Measurements from ENCODE around the gene KCNK13. TPM values are rescaled to one million over a fixed set of nuclear protein-coding genes. Genes with fewer than 3 reads are reported as not detected.
"Not testable (repeated sequence)": the region's sequence is repeated elsewhere in the genome, so short reads cannot be mapped to it uniquely, and the experiment has no call there.

KCNK13 gene
- not detected in 2 replicates for total RNA-seq

DNA sequence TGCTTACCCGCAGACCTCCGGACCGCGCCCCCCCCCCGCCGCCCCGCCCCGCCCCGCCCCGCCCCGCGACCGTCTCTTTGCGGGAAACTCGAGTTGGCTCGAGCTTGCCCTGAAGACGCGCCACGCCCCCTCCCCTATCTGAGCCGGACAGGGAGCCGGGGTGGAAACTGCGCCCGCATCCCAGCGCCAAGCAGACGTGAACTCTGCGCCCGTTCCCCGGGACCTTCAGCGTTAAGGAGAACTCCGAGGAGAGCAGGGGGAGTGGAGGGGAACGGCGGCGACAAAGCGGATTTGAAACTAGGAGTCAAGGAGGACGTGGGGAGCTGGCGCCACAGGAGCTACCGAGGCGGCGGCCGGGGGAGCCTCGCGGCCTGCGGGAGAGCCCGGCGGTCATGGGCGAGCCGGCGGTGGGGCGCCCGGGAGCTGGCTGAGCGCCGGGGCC lies at the start of gene KCNK13:
TSS of gene KCNK13 (plus strand) at position 310 of the 442 bp plus-strand sequence. CDS start 212 bp downstream, outside the sequence.
- TF ChIP-seq, protein P1, sequence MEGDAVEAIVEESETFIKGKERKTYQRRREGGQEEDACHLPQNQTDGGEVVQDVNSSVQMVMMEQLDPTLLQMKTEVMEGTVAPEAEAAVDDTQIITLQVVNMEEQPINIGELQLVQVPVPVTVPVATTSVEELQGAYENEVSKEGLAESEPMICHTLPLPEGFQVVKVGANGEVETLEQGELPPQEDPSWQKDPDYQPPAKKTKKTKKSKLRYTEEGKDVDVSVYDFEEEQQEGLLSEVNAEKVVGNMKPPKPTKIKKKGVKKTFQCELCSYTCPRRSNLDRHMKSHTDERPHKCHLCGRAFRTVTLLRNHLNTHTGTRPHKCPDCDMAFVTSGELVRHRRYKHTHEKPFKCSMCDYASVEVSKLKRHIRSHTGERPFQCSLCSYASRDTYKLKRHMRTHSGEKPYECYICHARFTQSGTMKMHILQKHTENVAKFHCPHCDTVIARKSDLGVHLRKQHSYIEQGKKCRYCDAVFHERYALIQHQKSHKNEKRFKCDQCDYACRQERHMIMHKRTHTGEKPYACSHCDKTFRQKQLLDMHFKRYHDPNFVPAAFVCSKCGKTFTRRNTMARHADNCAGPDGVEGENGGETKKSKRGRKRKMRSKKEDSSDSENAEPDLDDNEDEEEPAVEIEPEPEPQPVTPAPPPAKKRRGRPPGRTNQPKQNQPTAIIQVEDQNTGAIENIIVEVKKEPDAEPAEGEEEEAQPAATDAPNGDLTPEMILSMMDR (IDR thresholded peaks at IDR 0.05; ENCODE audit: insufficient read depth, low read depth, low read length), result no peak
- no peak for DNase-seq (ENCODE audit: low read depth)

DNA sequence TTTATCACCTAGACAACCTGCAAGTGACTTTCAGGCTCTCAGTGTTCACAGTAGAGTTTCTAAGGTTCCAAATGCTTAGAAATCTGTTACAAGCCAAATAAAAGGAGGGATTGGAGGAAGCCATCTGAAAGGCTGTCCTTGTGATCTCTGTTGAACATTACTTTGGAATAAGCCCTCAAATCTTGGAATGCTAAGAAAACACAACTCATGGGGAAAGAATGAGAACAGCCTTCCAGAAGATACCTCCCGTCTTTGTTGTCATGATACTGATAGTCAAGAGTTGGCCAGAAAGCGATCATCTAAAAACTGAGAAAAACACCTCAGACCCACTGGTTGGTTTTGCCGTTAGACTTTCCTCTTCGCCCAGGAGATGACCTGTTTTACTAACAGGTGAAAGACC lies 44.4 kb upstream of the KCNK13 start:
- TF ChIP-seq, protein P1 (IDR thresholded peaks at IDR 0.05; ENCODE audit: insufficient read depth, low read depth, low read length), result no peak

More for the DNA sequence above, at the start of gene KCNK13:
- H3K4me3 ChIP-seq (ENCODE audit: low read depth, low read length), result peak within 1 kb of the TSS; percentile 44

DNA sequence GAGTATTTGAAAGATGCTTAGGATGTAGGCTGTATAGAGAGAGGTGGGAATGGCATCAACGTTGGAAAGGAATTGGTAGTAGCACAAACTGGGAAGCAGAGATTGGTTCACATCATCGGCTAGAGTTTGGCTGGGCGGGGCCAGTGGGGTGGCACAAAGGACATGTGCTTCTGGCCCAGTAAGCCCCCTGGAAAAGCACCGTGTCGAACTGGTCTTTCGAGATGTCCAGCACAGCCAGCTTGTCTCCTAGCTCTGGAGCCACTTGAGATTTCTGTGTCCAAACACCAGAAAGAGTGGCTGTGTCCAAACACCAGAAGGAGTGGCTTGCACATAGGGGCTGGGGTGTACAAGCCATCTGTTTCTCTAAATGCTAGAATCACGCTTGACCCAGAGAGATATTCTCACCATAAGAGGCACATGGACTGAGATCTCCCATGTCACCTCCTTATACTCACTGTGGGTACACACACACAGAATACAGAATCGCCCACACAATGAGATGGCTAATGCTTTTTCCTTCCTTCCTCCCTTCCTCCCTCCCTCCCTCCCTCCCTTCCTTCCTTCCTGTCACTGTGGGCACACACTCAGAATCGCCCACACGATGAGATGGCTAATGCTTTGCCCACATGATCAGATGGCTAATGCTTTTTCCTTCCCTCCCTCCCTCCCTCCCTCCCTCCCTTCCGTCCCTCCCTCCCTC lies 41.8 kb upstream of the KCNK13 start:
- DNase-seq (ENCODE audit: low read depth), result no peak

More for the DNA sequence above, 44.4 kb upstream of the KCNK13 start:
- H3K4me3 ChIP-seq (ENCODE audit: low read depth, low read length), result no peak overlapping the region
- DNase-seq (ENCODE audit: low read depth), result peak; percentile 3

DNA sequence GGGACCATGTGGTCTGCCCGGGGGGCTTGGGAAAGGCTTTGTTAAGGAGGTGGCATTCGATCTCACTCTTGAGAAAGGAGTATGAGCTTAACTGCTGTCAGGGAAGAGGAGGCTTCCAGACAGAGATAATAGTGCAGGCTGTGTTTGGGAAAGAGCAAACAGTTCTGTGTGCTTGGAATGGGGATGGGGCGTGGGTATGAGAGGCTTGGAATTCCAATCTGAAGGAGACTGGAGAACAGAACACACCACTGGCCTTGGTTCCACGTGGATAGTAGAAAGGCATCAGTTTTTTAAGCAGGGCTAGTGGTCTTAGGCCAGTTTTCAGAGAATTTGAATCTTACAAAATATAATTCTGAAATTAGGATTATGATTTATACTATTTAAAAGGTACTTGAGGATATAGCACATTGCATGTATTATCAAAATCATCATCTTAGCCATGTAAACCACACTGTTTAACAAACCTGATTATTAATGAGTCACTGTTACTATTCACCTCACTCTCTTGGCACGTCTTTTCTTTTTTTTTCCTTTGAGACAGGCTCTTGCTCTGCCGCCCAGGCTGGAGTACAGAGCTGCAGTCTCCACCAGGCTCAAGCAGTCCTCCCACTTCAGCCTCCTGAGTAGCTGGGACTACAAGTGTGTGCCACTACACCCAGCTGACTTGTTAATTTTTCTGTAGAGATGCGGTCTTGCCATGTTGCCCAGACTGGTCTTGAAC lies 38.5 kb upstream of the KCNK13 start:
- TF ChIP-seq, protein P1 (IDR thresholded peaks at IDR 0.05; ENCODE audit: insufficient read depth, low read depth, low read length), result no peak
- peak; percentile 59 for DNase-seq (ENCODE audit: low read depth)
- no peak overlapping the region for H3K4me3 ChIP-seq (ENCODE audit: low read depth, low read length)

More for the DNA sequence above, 41.8 kb upstream of the KCNK13 start:
- no peak overlapping the region for H3K4me3 ChIP-seq (ENCODE audit: low read depth, low read length)
- TF ChIP-seq, protein P1 (IDR thresholded peaks at IDR 0.05; ENCODE audit: insufficient read depth, low read depth, low read length), result no peak

DNA sequence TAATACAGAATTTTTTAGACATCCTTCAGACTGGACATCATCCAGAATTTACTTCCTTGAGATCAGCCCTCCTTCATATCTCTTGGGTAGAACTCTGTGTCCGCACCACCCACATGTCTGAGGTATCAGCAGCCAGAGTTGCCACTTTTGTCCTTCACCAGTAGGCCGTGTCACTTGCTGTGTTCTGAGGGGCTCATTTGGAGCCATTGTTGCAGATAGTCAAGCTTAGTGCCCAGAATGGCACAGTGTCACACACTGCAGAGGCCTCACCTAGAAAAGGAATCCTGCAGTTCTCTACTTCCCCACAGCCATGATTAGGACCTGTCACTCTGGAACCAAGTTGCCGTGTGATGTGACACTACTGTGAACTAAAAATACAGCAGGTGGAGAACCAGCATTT lies 36.9 kb upstream of the KCNK13 start:
- H3K4me3 ChIP-seq (ENCODE audit: low read depth, low read length), result no peak overlapping the region
- TF ChIP-seq, protein P1 (IDR thresholded peaks at IDR 0.05; ENCODE audit: insufficient read depth, low read depth, low read length), result no peak
- no peak for DNase-seq (ENCODE audit: low read depth)

DNA sequence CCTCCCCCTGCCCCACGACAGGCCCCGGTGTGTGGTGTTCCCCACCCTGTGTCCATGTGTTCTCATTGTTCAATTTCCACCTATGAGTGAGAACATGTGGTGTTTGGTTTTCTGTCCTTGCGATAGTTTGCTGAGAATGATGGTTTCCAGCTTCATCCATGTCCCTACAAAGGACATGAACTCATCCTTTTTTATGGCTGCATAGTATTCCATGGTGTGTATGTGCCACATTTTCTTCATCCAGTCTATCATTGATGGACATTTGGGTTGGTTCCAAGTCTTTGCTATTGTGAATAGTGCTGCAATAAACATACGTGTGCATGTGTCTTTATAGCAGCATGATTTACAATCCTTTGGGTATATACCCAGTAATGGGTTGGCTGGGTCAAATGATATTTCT lies 35.2 kb upstream of the KCNK13 start:
- not testable (repeated sequence) for DNase-seq (ENCODE audit: low read depth); H3K4me3 ChIP-seq (ENCODE audit: low read depth, low read length)

DNA sequence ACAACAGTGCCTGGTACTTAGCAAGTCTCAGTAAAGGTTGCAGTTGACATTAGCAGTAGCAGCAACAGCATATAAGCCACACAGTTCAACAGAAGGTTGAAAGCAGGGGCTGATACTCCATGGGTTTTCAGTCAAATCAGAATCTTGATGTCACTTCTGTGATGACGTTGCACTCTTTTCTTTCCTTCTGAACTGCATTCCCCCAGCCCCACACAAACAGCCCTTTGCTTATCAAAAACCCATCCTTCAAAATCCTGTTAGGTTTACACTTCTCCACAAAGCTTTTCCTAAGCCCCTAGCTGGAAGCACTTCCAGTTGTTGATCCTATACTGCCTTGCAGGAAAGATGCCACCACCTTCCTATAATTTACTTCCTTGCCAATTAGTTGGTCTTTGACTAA lies 34.0 kb upstream of the KCNK13 start:
- TF ChIP-seq, protein P1 (IDR thresholded peaks at IDR 0.05; ENCODE audit: insufficient read depth, low read depth, low read length), result no peak
- no peak overlapping the region for H3K4me3 ChIP-seq (ENCODE audit: low read depth, low read length)
- DNase-seq (ENCODE audit: low read depth), result no peak

Data from fibroblast of villous mesenchyme (primary cell).